ENCODE results near the gene TTC7B.

TTC7B gene

DNA sequence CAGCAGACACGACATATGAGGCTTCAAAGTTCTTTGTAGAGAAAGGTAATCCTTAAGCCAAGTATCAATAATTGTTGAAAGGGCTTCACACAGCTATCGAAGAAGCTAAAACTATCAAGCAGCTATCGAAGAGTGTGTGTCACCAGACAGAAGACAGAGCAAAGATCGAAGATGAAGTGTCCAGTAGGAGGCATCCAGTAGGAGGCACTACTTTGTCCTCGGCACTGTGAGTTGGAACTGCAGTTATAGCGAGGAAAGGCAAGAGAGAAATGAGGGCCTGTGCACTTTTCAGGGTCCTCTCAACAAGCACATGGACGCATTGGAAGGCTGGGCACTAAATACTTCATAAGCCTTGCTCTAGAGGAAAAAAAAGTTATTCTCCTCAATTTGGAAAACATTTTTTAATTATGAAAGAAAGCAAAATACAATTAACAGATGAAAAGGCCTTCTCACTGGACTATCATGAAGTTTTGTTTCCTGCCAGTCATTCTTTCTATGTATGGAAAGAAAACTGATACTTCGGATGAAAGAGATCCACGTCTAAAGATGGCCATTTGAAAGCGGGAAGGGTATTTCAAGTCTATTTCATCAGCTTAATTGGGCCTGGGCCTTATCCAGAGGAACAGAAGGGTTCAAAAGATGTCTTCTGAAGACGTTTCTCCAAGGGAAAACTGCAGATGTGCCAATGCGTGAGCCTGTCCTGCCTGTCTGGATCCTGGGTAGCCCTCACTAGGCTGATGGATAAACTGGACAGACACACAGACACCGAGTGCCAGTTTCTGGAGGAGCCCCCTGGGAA, 244.9 kb downstream of the TTC7B start:
- DNase-seq (ENCODE audit: low read depth): no peak
- H3K4me3 ChIP-seq (ENCODE audit: low read depth, low read length): no peak overlapping the region
- TF ChIP-seq CTCF (IDR thresholded peaks at IDR 0.05; ENCODE audit: insufficient read depth, low read depth, low read length, missing control alignments): no peak

DNA sequence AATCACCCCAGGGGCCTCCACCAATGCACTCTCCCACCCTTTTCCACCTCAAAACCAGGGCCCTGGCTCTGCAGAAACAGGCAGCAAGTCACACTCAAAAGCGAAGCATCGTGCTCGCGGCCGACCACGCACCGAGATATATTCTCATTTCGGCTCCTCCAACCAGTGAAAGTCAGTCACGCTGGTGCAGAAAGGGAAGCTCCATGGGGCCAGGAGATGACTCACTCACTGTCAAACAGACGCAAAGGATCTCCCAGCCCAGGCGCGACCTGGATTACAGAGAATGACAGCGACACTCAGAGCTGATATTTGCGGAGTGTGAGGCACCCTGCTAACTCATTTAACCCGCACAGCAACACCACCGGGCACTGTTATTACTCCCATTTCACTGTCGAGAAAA, 245.8 kb downstream of the TTC7B start:
- TF ChIP-seq CTCF (IDR thresholded peaks at IDR 0.05; ENCODE audit: insufficient read depth, low read depth, low read length, missing control alignments): no peak
- DNase-seq (ENCODE audit: low read depth): no peak
- no peak overlapping the region for H3K4me3 ChIP-seq (ENCODE audit: low read depth, low read length)

GRCh38 chr14:90569606-90570387, 246.4 kb downstream of the TTC7B start:
- no peak overlapping the region for H3K4me3 ChIP-seq (ENCODE audit: low read depth, low read length)
- no peak for TF ChIP-seq CTCF (IDR thresholded peaks at IDR 0.05; ENCODE audit: insufficient read depth, low read depth, low read length, missing control alignments)
- DNase-seq (ENCODE audit: low read depth): no peak

GRCh38 chr14:90569201-90569600, 247.0 kb downstream of the TTC7B start:
- H3K4me3 ChIP-seq (ENCODE audit: low read depth, low read length): no peak overlapping the region
- no peak for DNase-seq (ENCODE audit: low read depth)
- TF ChIP-seq CTCF (IDR thresholded peaks at IDR 0.05; ENCODE audit: insufficient read depth, low read depth, low read length, missing control alignments): no peak

DNA sequence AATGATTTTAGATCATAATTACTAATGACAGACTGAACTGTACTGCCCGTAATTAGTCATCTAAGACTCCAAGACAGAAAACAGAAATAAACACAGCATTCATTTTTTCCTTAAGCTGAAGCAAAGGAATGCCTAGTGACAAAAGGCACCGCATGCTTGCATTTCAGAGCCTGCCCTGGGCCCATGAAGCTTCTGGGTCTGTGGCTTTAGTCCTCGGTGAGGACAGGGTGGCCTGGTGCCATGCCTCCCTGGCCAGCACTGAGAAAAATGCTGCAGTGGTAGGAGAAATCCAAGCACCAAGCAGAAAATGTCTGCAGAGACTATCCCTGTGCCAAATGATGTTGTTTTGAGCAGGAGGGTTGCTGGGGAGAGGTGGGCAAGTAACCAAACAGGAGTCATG, 247.8 kb downstream of the TTC7B start:
- no peak for TF ChIP-seq CTCF (IDR thresholded peaks at IDR 0.05; ENCODE audit: insufficient read depth, low read depth, low read length, missing control alignments)
- no peak overlapping the region for H3K4me3 ChIP-seq (ENCODE audit: low read depth, low read length)
- no peak for DNase-seq (ENCODE audit: low read depth)

GRCh38 chr14:90567991-90568390, 248.2 kb downstream of the TTC7B start:
- no peak for DNase-seq (ENCODE audit: low read depth)
- H3K4me3 ChIP-seq (ENCODE audit: low read depth, low read length): no peak overlapping the region
- no peak for TF ChIP-seq CTCF (IDR thresholded peaks at IDR 0.05; ENCODE audit: insufficient read depth, low read depth, low read length, missing control alignments)
